Peyer's patch (tissue), 4 donors: Measurements from ENCODE around the gene CHST3. TPM values are rescaled to one million over a fixed set of nuclear protein-coding genes. Genes with fewer than 3 reads are reported as not detected.

Experiments used
- DNase-seq, 3 donors: peaks; one replicate each; pipeline ENCODE4 v3.0.0-alpha.2; 2017 to 2019
- H3K27ac ChIP-seq, 4 donors: fragments of 200-600 bp; sonication (generic); one replicate each; pipeline ENCODE4 v1.5.1; 2016 to 2019
- H3K27me3 ChIP-seq, 2 donors: fragments of 200-600 bp; sonication (generic); one replicate each; pipeline ENCODE4 v1.5.1; 2019
- H3K36me3 ChIP-seq, 3 donors: fragments of 200-600 bp; sonication (generic); one replicate each; pipeline ENCODE4 v1.5.1; 2016 to 2019
- H3K4me1 ChIP-seq, 4 donors: fragments of 200-600 bp; sonication (generic); one replicate each; pipeline ENCODE4 v1.5.1; 2016 to 2019
- H3K4me3 ChIP-seq, 4 donors: fragments of 200-600 bp; sonication (generic); 1 replicate in 3 of 4; 2 replicates in 1 of 4; pipeline ENCODE4 v1.5.1; 2016 to 2019; ENCODE audit warnings: mild to moderate bottlenecking in 1 of 4
- H3K9me3 ChIP-seq, 4 donors: fragments of 200-600 bp; sonication (generic); one replicate each; pipeline ENCODE4 v1.5.1; 2016 to 2019; ENCODE audit warnings: mild to moderate bottlenecking in 1 of 4
- CTCF ChIP-seq, 6 experiments: fragments of 450-650 bp in 4 of 6; fragments of 200-600 bp in 2 of 6; sonication (generic) in 1 of 6; IDR thresholded peaks; one replicate each; pipeline ENCODE4 v1.5.1; 2017 to 2019; ENCODE audit warnings: antibody characterized with exemption in 6 of 6, mild to moderate bottlenecking in 3 of 6, moderate library complexity in 1 of 6
- POLR2A ChIP-seq, 2 donors: fragments of 450-650 bp; IDR thresholded peaks; one replicate each; pipeline ENCODE4 v1.5.1; 2017; ENCODE audit warnings: antibody characterized with exemption in 2 of 2, mild to moderate bottlenecking in 2 of 2, moderate library complexity in 2 of 2
- total RNA-seq, 4 donors: library from RNA; depleted of rRNA; stranded (reverse); fragments of >200 nt; gene quantifications; one replicate each; pipeline ENCODE4 v1.1.0, GENCODE V29; 2016

CHST3 gene
- total RNA-seq, 4 donors from 2014 or later, result 0.88 to 9.1 (median 3.0) TPM

DNA sequence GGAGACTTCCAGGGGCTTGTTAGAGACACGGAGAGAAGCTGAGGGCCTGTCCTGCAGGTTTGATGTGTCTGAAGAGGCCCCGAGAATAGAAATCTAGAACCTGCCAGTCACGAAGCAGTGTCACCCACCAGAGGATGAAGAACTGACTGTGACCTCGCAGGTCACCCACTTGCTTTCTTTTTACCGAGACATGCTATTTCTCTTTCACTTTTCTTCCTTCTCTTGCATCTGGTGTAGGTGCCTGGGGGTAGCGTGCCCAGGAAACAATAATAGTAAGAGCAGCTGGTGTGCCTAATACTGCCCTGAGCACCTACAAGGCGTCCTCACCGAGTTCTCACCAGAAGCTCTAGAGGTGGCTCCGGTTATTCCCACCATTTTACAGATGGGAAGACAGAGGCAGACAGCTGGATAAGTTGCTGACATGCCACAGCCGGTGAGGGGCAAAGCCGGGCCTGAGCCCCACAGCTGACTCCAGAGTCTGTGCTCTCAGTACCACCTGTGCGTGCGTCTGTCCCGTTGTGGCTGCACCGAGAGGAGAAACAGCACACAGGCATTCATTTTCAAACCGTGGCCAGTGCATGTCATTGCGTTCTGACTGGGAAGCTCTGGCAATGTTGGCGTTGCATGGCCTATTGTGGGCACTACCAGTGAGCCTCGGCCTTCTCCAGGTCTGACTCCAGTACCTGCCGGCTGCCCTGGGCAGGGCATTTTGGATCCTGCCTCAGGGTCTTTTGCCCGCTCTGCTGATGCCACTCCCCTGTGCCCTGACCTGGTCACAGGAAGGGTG lies 7.8 kb downstream of the CHST3 start:
- Histone ChIP-seq H3K4me3 (no peak overlapping the region), H3K9me3 (no peaks in the 10 kb centered on the region), H3K27me3 (no peaks in the 10 kb centered on the region), H3K36me3 (no peaks in the 10 kb centered on the region), H3K4me1 (peaks cover 0 to 40% (median 1%) of the 10 kb centered on the region in 4 donors), H3K27ac (no peak overlapping the region)
- DNase-seq, result no peak
- TF ChIP-seq CTCF (IDR thresholded peaks at IDR 0.05) (no peak), POLR2A (IDR thresholded peaks at IDR 0.05) (no peak)

DNA sequence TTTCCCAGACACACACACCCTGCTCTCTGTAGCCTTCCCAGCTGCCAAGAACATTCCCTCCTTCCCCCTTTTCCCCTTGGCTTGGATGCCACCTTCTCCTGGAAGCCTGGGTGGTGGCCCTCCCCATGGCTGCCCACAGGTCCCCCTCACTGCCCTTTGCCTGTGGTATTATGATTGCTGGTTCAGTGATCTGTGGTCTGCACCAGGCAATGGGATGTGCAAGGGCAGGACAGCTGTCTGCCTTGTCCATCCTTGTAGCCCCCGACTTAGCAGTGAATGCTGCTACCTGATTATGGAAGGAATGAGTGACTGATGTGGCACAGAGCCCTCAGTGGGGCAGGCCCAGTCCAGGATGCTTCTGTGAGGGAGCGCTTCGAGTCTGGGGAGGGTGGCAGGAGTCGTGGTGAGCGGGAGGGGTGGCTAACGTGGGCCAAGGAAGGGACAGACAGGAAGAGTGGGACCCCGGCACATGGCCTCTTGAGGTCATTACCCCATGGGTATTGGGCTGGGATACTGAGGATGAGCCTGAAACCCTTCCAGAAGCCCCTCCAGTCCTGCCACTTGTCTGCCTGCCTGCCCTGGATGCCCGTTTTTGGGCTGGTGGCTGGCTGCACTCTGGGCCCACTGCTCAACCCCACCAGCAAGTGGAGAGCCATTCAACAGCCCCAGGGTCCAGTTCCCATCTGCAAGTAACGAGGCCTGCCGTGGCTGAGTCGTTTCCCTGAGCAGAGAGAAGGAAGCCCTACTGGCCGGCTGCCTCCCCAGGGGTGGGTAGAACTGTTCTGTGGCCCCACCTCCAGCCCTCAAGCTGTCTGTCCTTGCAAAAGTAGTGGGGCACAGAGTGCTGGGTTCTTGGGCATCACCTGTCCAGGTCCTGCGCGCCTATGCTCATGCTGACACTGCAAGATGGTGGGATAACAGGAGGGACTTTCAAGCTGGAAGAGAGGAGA lies 8.8 kb downstream of the CHST3 start:
- H3K4me3 ChIP-seq, result no peak overlapping the region
- H3K4me1 ChIP-seq, result peaks cover 0 to 36% (median 1%) of the 10 kb centered on the region in 4 donors
- no peaks in the 10 kb centered on the region for H3K9me3 ChIP-seq
- H3K27ac ChIP-seq, result no peak overlapping the region
- no peaks in the 10 kb centered on the region for H3K27me3 ChIP-seq
- no peaks in the 10 kb centered on the region for H3K36me3 ChIP-seq
- no peak for TF ChIP-seq POLR2A (IDR thresholded peaks at IDR 0.05)
- DNase-seq, result no peak

GRCh38 chr10:71973777-71974488 lies 9.7 kb downstream of the CHST3 start:
- H3K4me1 ChIP-seq, result peaks cover 0 to 32% (median 1%) of the 10 kb centered on the region in 4 donors
- no peak overlapping the region for H3K4me3 ChIP-seq

DNA sequence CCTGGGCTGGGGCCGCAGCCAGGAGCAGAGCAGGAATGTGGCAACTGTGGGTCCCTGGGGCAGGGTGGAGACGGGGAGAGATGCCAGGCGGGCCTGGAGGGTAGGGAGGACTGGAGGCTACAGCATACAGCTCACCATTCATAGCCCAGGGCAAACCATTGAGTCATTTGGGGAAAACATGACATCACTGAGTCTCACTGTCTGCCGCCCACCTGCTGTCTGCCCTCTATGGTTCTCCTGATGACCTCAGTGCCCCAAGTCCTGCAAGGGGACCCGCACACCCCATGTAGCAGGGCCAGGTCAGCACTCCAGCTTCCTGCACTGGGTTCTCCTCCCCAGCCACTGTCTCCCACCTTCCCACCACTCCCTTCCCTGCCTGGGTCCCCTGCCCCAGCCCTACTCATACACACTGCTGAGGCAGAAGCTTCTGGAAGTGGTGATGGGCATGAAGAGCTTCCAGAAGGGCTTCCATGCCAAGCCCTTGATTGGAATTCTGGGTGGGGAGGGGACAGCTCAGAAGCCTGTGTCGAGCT lies 10.4 kb downstream of the CHST3 start:
- Histone ChIP-seq H3K9me3 (no peaks in the 10 kb centered on the region), H3K27ac (peak overlapping the region in 2 of 4 donors; percentile 18 to 53), H3K27me3 (no peaks in the 10 kb centered on the region), H3K36me3 (no peaks in the 10 kb centered on the region), H3K4me3 (no peak overlapping the region), H3K4me1 (peaks cover 0 to 33% (median 1%) of the 10 kb centered on the region in 4 donors)
- DNase-seq, result no peak
- TF ChIP-seq POLR2A (IDR thresholded peaks at IDR 0.05) (no peak), CTCF (IDR thresholded peaks at IDR 0.05) (no peak)

More at GRCh38 chr10:71973777-71974488, 9.7 kb downstream of the CHST3 start:
- TF ChIP-seq POLR2A (IDR thresholded peaks at IDR 0.05), result no peak
- no peak for TF ChIP-seq CTCF (IDR thresholded peaks at IDR 0.05)
- Histone ChIP-seq H3K9me3 (no peaks in the 10 kb centered on the region), H3K27me3 (no peaks in the 10 kb centered on the region), H3K27ac (peak overlapping the region in 2 of 4 donors; percentile 18 to 53), H3K36me3 (no peaks in the 10 kb centered on the region)
- no peak for DNase-seq

GRCh38 chr10:71975087-71975870 lies 11.1 kb downstream of the CHST3 start:
- no peaks in the 10 kb centered on the region for H3K9me3 ChIP-seq
- no peaks in the 10 kb centered on the region for H3K36me3 ChIP-seq
- H3K27ac ChIP-seq, result peak overlapping the region in 3 of 4 donors; percentile 22 to 53 (median 39)
- no peak for TF ChIP-seq POLR2A (IDR thresholded peaks at IDR 0.05)
- TF ChIP-seq CTCF (IDR thresholded peaks at IDR 0.05), result no peak
- no peak overlapping the region for H3K4me3 ChIP-seq
- H3K27me3 ChIP-seq, result no peaks in the 10 kb centered on the region
- H3K4me1 ChIP-seq, result peaks cover 0 to 33% (median 1%) of the 10 kb centered on the region in 4 donors
- DNase-seq, result no peak
